Karpas-422 (cell line): Measurements from ENCODE around the gene COL1A2. TPM values are rescaled to one million over a fixed set of nuclear protein-coding genes. Genes with fewer than 3 reads are reported as not detected.

Experiments
- DNase-seq: peaks from one replicate; pipeline ENCODE4 v3.0.0-alpha.2; 2015
- H2AFZ ChIP-seq: fragments of 200-600 bp; sonication (generic); 2 replicates; pipeline ENCODE4 v1.6.1; 2014; ENCODE audit warnings: antibody characterized with exemption, low read length, mixed read lengths
- H3K27ac ChIP-seq: fragments of 200-600 bp; sonication (generic); 2 replicates; pipeline ENCODE4 v1.5.1; 2014; ENCODE audit warnings: mild to moderate bottlenecking, low read length, moderate library complexity
- H3K27me3 ChIP-seq: fragments of 200-600 bp; sonication (generic); 2 replicates; pipeline ENCODE4 v1.6.1; 2014; ENCODE audit warnings: low read length, mixed read lengths
- H3K36me3 ChIP-seq: fragments of 200-600 bp; sonication (generic); 2 replicates; pipeline ENCODE4 v1.6.1; 2014; ENCODE audit warnings: low read length, mixed read lengths; ENCODE audit not compliant: insufficient read depth
- H3K4me1 ChIP-seq: fragments of 200-600 bp; sonication (generic); 2 replicates; pipeline ENCODE4 v1.6.1; 2014; ENCODE audit warnings: mild to moderate bottlenecking, low read length, mixed read lengths
- H3K4me2 ChIP-seq: fragments of 200-600 bp; sonication (generic); 2 replicates; pipeline ENCODE4 v1.6.1; 2014; ENCODE audit warnings: low read length, low read depth, mild to moderate bottlenecking; ENCODE audit not compliant: poor library complexity, severe bottlenecking
- H3K4me3 ChIP-seq: fragments of 200-600 bp; sonication (generic); 2 replicates; pipeline ENCODE4 v1.5.1; 2014; ENCODE audit warnings: mild to moderate bottlenecking, antibody characterized with exemption, low read length, mixed read lengths
- H3K79me2 ChIP-seq: fragments of 200-600 bp; sonication (generic); 2 replicates; pipeline ENCODE4 v1.6.1; 2014; ENCODE audit warnings: mild to moderate bottlenecking, low read length, mixed read lengths
- H3K9ac ChIP-seq: fragments of 200-600 bp; sonication (generic); 2 replicates; pipeline ENCODE4 v1.6.0; 2014; ENCODE audit warnings: low read length
- H3K9me2 ChIP-seq: fragments of 200-600 bp; sonication (generic), shearing (Covaris generic); replicated peaks from 2 replicates; pipeline ENCODE4 v1.6.0; 2014; ENCODE audit warnings: mild to moderate bottlenecking, low read length, moderate library complexity; ENCODE audit not compliant: insufficient read depth
- H3K9me3 ChIP-seq: fragments of 300-700, 200-600 bp; sonication (generic); 2 replicates; pipeline ENCODE4 v1.6.1; 2014; ENCODE audit warnings: low read length, mixed read lengths
- H4K20me1 ChIP-seq: fragments of 200-600 bp; sonication (generic); 2 replicates; pipeline ENCODE4 v1.6.1; 2014; ENCODE audit warnings: mild to moderate bottlenecking, antibody characterized with exemption, low read length, low read depth; ENCODE audit not compliant: insufficient read depth
- total RNA-seq: library from RNA; depleted of rRNA; stranded (reverse); fragments of >200 nt; shearing (Covaris generic); gene quantifications from 2 replicates; pipeline ENCODE4 v1.2.3, GENCODE V29; 2014; ENCODE audit warnings: low replicate concordance

The COL1A2 gene
- total RNA-seq, 1 experiment from 2014 or later = not detected

DNA sequence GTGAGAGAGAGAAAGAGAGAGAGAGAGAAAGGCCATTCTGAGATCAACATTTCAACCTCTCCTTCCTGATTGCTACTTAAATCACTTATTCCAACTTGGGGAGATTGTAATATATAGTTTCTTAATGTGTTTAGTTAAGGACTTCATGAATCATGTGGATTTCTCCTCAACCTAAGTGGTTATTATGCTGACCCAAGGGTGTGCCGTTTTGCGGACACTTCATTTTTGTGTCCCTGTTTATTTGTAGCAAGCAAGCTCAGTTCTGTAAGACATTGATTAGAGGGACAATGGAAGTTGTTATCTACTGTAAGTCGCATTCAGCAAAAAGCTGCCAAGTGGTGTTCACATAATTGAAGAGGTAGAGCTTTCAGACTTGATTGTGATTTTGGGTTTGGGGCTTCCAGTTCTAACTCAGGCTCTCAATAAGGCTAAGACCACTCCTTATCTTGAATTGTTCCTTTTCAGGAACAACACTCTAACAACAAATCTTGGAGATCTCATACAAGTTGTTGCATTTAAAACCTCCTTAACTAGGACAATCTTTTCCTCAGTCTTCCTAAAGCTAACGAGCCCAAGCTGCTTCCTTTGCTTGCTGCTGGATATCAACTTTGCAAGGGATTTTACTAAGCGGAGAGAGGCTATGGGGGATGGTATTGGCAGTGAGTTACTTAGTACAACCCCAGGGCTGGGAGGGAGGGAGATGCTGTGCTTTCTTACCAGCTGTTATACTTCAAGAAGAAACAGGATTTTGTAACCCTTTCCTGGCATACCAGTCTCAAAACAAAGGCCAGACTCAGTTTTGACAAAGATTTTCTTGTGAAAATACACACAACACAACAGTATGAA is 19.8 kb upstream of the COL1A2 start:
- no peaks in the 10 kb centered on the region for H3K27me3 ChIP-seq
- DNase-seq = no peak
- no peaks in the 10 kb centered on the region for H3K4me1 ChIP-seq
- H3K79me2 ChIP-seq = no peaks in the 10 kb centered on the region
- no peak overlapping the region for H3K27ac ChIP-seq
- H3K36me3 ChIP-seq = no peaks in the 10 kb centered on the region
- no peak overlapping the region for H3K9ac ChIP-seq
- no peaks in the 10 kb centered on the region for H4K20me1 ChIP-seq
- no peaks in the 10 kb centered on the region for H3K9me3 ChIP-seq
- H3K4me3 ChIP-seq = no peak overlapping the region
- no peaks in the 10 kb centered on the region for H3K9me2 ChIP-seq
- H3K4me2 ChIP-seq = no peak overlapping the region
- H2AFZ ChIP-seq = no peak overlapping the region

DNA sequence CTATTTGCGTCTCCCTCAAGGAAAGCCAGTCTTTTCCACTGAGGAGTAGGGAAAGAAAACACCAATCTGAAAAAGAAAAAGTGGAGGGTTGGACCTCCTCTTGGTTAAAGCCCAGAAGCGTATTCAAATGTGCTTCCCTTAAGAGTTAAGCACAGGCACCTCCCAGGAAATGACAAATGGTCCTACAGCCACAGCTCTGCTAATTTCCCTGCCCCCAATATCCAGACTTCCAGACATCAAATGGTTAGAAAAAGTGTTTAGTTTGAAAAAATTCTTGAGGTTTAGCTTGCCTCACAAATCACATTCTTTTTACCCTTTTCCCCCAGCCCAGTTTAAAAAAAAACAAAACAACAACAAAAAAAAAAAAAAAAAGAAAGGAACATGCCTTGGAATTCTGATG is 19.0 kb upstream of the COL1A2 start:
- no peak for DNase-seq
- no peak overlapping the region for H3K4me3 ChIP-seq
- H3K27ac ChIP-seq = no peak overlapping the region
- no peaks in the 10 kb centered on the region for H3K9me2 ChIP-seq
- no peaks in the 10 kb centered on the region for H3K36me3 ChIP-seq
- no peaks in the 10 kb centered on the region for H3K4me1 ChIP-seq
- H3K27me3 ChIP-seq = no peaks in the 10 kb centered on the region
- no peak overlapping the region for H2AFZ ChIP-seq
- H4K20me1 ChIP-seq = no peaks in the 10 kb centered on the region
- H3K9ac ChIP-seq = no peak overlapping the region
- H3K4me2 ChIP-seq = no peak overlapping the region
- H3K79me2 ChIP-seq = no peaks in the 10 kb centered on the region
- H3K9me3 ChIP-seq = no peaks in the 10 kb centered on the region

DNA sequence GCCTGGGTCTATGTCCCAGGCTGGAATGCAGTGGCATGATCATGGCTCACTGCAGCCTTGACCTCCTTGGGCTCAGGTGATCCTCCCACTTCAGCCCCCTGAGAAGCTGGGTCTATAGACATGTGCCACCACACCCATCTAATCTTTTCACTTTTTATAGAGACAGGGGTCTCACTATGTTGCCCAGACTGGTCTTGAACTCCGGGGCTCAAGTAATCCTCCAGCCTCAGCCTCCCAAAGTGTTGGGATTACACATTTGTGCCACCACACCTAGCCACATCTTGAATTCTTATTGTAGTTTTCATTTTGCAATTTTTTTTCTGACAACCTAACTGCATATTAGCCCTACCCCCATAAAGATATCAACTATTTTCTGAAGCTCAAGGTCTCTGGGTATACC is 18.4 kb upstream of the COL1A2 start:
- Histone ChIP-seq H3K36me3 (no peaks in the 10 kb centered on the region), H3K27me3 (no peaks in the 10 kb centered on the region), H3K27ac (no peak overlapping the region), H3K4me2 (no peak overlapping the region), H3K4me3 (no peak overlapping the region), H2AFZ (no peak overlapping the region), H3K9me2 (no peaks in the 10 kb centered on the region), H3K79me2 (no peaks in the 10 kb centered on the region), H3K4me1 (no peaks in the 10 kb centered on the region), H3K9ac (no peak overlapping the region), H4K20me1 (no peaks in the 10 kb centered on the region), H3K9me3 (no peaks in the 10 kb centered on the region)
- DNase-seq = no peak

DNA sequence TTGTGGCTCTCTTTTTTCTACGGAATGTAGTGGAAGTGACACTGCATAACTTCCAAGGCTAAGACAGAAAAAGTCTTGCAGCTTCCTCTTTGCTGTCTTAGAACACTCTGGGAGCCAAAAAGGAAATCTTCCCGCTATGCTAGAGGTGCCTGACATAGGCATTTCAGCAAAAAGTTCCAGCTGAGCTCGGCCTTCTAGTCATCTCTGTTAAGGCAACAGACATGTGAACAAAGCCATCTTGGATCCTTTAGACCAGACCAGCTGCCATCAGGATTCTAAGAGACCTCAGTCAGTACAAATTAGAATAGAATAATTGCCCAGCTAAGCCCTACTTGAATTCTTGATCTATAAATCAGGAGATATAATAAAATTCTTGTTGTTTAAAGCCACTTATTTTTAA is 16.3 kb upstream of the COL1A2 start:
- Histone ChIP-seq H3K4me1 (no peaks in the 10 kb centered on the region), H2AFZ (no peak overlapping the region), H3K9ac (no peak overlapping the region), H3K79me2 (no peaks in the 10 kb centered on the region), H3K36me3 (no peaks in the 10 kb centered on the region), H3K9me2 (no peaks in the 10 kb centered on the region), H3K27me3 (no peaks in the 10 kb centered on the region), H4K20me1 (no peaks in the 10 kb centered on the region), H3K4me3 (no peak overlapping the region), H3K4me2 (no peak overlapping the region), H3K27ac (no peak overlapping the region), H3K9me3 (no peaks in the 10 kb centered on the region)
- no peak for DNase-seq

DNA sequence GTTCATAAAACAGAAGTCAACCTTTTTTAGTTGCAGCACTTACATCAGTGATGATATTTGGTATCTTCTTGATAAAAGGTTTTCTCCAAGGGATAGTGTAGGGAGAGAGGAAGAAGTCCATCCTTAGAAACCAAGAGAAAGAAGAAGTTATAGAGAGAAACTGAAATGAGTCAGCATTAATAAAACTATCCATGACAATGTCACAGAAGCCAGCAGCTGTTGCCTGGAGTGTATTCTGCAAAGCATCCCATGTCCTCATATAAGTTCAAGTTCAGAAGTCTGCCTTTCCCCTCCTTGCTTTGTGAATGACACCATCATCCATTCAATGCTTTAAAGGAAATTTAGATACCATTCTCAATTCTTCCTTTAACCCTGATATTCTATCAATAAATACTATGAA is 14.4 kb upstream of the COL1A2 start:
- no peaks in the 10 kb centered on the region for H4K20me1 ChIP-seq
- H3K36me3 ChIP-seq = no peaks in the 10 kb centered on the region
- DNase-seq = no peak
- no peaks in the 10 kb centered on the region for H3K9me3 ChIP-seq
- H3K9me2 ChIP-seq = no peaks in the 10 kb centered on the region
- no peaks in the 10 kb centered on the region for H3K79me2 ChIP-seq
- H3K9ac ChIP-seq = no peak overlapping the region
- H2AFZ ChIP-seq = no peak overlapping the region
- no peaks in the 10 kb centered on the region for H3K27me3 ChIP-seq
- no peaks in the 10 kb centered on the region for H3K4me1 ChIP-seq
- no peak overlapping the region for H3K4me3 ChIP-seq
- no peak overlapping the region for H3K27ac ChIP-seq
- H3K4me2 ChIP-seq = no peak overlapping the region

DNA sequence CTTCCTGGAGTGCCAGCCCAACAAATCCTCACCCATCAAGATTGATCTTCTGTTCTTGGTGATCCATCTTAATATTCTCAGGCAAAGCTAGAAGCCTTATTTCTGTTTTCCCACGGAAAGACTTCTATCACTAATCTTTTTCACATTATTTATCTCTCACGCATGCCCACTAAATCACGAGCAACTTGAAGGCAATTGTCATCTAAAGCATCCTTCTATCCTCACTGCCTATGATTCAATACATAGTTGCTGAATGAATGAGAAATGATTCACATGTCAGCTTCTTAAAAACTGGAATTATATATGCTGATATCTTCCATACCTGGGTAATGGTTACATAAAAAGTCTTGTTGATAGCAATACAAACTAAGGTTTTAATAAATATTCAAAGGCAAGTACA is 12.6 kb upstream of the COL1A2 start:
- H2AFZ ChIP-seq = no peak overlapping the region
- no peaks in the 10 kb centered on the region for H3K36me3 ChIP-seq
- H3K4me1 ChIP-seq = no peaks in the 10 kb centered on the region

DNA sequence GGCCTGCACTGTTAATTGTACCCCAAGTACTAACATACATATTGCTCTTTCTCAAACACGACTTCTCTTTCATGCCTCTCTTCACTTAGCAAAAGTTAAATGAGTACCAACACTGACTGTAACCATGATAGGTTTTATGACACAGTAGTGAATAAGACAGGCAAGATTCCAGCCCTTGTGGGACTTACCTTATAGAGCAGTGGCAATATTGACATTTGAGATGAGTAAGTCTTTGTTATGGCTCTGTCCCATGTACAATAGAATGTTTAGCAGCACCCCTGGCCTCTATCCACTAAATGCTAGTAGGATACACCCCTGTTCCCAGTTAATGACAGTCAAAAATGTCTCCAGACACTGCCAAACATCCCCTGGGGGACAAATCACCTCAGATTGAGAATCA is 11.9 kb upstream of the COL1A2 start:
- H3K79me2 ChIP-seq = no peaks in the 10 kb centered on the region
- no peak overlapping the region for H3K27ac ChIP-seq
- no peak overlapping the region for H3K9ac ChIP-seq
- no peak overlapping the region for H2AFZ ChIP-seq
- H4K20me1 ChIP-seq = no peaks in the 10 kb centered on the region
- no peaks in the 10 kb centered on the region for H3K36me3 ChIP-seq
- H3K4me2 ChIP-seq = no peak overlapping the region
- no peaks in the 10 kb centered on the region for H3K27me3 ChIP-seq
- no peak overlapping the region for H3K4me3 ChIP-seq
- no peaks in the 10 kb centered on the region for H3K9me2 ChIP-seq
- H3K4me1 ChIP-seq = no peaks in the 10 kb centered on the region
- no peak for DNase-seq
- H3K9me3 ChIP-seq = no peaks in the 10 kb centered on the region

More for the DNA sequence above, 12.6 kb upstream of the COL1A2 start:
- H3K9me3 ChIP-seq = no peaks in the 10 kb centered on the region
- no peaks in the 10 kb centered on the region for H3K27me3 ChIP-seq
- H4K20me1 ChIP-seq = no peaks in the 10 kb centered on the region
- H3K27ac ChIP-seq = no peak overlapping the region
- no peak overlapping the region for H3K9ac ChIP-seq
- no peak for DNase-seq
- no peaks in the 10 kb centered on the region for H3K9me2 ChIP-seq
- no peaks in the 10 kb centered on the region for H3K79me2 ChIP-seq
- no peak overlapping the region for H3K4me2 ChIP-seq
- H3K4me3 ChIP-seq = no peak overlapping the region

DNA sequence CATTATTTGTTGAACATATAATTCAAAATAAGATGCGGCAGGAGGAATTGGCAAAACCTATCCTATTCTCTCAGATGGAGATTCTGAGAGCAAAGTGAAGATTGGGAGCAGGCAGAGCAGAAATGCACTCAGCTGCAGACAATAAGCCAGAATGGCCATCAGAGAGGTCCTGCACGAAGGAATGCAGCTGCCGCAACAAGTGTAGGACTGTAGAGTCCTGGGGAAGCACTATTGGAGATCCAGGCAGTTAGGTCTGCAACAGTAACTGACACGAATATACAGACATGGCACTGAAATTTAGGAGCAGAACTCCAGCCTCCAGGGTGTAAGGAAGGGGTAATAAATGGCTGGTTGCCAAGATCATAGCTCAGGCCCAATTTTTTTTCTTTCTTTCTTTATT is 10.4 kb upstream of the COL1A2 start:
- no peak overlapping the region for H3K4me2 ChIP-seq
- no peaks in the 10 kb centered on the region for H3K27me3 ChIP-seq
- no peaks in the 10 kb centered on the region for H3K9me3 ChIP-seq
- no peaks in the 10 kb centered on the region for H4K20me1 ChIP-seq
- no peaks in the 10 kb centered on the region for H3K9me2 ChIP-seq
- no peaks in the 10 kb centered on the region for H3K79me2 ChIP-seq
- DNase-seq = no peak
- H3K27ac ChIP-seq = no peak overlapping the region
- H3K36me3 ChIP-seq = no peaks in the 10 kb centered on the region
- no peak overlapping the region for H2AFZ ChIP-seq
- H3K4me3 ChIP-seq = no peak overlapping the region
- H3K4me1 ChIP-seq = no peaks in the 10 kb centered on the region
- H3K9ac ChIP-seq = no peak overlapping the region
